ENCODE measurements around the gene FOXP3.

GRCh38 chrX:49258749-49259124, 5.8 kb downstream of the FOXP3 start:
- TF ChIP-seq, protein P1, sequence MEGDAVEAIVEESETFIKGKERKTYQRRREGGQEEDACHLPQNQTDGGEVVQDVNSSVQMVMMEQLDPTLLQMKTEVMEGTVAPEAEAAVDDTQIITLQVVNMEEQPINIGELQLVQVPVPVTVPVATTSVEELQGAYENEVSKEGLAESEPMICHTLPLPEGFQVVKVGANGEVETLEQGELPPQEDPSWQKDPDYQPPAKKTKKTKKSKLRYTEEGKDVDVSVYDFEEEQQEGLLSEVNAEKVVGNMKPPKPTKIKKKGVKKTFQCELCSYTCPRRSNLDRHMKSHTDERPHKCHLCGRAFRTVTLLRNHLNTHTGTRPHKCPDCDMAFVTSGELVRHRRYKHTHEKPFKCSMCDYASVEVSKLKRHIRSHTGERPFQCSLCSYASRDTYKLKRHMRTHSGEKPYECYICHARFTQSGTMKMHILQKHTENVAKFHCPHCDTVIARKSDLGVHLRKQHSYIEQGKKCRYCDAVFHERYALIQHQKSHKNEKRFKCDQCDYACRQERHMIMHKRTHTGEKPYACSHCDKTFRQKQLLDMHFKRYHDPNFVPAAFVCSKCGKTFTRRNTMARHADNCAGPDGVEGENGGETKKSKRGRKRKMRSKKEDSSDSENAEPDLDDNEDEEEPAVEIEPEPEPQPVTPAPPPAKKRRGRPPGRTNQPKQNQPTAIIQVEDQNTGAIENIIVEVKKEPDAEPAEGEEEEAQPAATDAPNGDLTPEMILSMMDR (IDR thresholded peaks at IDR 0.05) = no peak
- no peak for TF ChIP-seq POLR2AphosphoS5 (IDR thresholded peaks at IDR 0.05; ENCODE audit: low read depth, low read length)
